ENCODE results near the gene THUMPD1.
"Not testable (repeated sequence)": the region's sequence is repeated elsewhere in the genome, so short reads cannot be mapped to it uniquely, and the experiment has no call there.

The THUMPD1 gene

GRCh38 chr16:20704281-20704680 lies 37.3 kb downstream of the THUMPD1 start:
- H3K4me3 ChIP-seq (ENCODE audit: low read depth, low read length): no peak overlapping the region
- no peak for TF ChIP-seq CTCF (IDR thresholded peaks at IDR 0.05; ENCODE audit: insufficient read depth, low read depth, low read length, missing control alignments)
- DNase-seq (ENCODE audit: low read depth): no peak

DNA sequence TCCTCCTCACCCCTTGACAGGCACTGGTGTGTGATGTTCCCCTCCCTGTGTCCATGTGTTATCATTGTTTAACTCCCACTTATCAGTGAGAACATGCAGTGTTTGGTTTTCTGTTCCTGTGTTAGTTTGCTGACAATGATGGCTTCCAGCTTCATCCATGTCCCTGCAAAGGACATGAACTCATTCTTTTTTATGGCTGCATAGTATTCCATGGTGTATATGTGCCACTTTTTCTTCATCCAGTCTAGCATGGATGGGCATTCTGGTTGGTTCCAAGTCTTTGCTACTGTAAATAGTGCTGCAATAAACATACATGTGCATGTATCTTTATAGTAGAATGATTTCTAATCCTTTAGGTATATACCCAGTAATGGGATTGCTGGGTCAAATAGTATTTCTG lies 39.9 kb downstream of the THUMPD1 start:
- not testable (repeated sequence) for H3K4me3 ChIP-seq (ENCODE audit: low read depth, low read length); DNase-seq (ENCODE audit: low read depth)

DNA sequence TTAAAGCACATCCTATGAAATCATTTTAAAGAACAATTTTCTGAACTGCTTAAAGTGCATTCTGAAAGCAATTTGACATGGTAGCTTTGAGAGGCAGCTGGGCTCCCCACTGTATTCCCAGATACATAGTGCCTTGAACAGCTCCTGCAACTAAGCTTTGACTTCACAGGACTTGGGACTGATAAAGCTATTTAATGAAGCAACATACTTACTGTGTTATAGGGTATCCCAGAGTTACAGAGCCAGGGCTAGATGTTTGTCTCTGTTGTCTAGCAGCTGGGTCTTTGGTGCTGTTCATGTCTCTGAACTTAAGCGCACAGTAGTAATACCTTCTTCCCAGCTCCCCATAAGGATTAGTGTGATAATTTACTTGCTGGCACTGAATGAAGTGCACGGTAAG lies 45.0 kb downstream of the THUMPD1 start:
- no peak for DNase-seq (ENCODE audit: low read depth)
- TF ChIP-seq CTCF (IDR thresholded peaks at IDR 0.05; ENCODE audit: insufficient read depth, low read depth, low read length, missing control alignments): no peak
- H3K4me3 ChIP-seq (ENCODE audit: low read depth, low read length): no peak overlapping the region

DNA sequence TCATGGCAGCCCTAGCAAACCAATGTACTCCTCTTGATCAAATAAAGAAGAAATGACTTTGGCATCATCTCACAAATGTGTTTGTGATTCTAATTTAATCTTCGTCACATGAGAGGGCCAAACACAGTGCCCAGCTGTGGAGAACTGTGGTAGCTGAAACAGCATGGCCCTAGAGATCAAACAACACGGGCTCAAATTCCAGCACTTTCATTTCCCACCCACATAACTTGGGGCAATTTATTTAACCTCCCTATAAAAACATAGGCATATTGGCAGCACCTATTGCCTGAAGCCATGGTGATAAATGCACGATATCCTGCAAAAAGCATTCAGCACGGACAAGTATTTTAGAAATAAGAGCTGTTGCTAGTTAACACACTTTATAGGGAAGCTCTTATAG lies 46.6 kb downstream of the THUMPD1 start:
- H3K4me3 ChIP-seq (ENCODE audit: low read depth, low read length): no peak overlapping the region
- no peak for TF ChIP-seq CTCF (IDR thresholded peaks at IDR 0.05; ENCODE audit: insufficient read depth, low read depth, low read length, missing control alignments)

DNA sequence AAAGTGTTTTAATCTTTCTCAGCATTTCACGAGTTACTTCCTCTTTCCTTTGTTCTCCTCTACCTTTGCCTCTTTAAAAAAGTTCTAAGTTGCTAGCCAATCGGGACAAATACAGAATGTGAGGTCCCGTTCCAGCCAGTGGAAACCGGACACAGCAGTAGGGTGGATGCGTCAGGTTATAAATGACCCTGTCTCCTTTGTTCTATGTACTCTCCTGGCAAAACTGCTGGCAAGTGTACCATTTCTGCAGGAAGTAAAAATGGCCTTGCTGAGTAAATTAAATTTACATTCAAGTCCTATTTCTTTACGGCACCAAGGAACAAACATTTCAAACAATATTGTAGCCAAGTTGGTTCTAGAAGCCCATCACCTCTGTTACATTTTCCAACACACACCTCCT lies 47.5 kb downstream of the THUMPD1 start:
- DNase-seq (ENCODE audit: low read depth); H3K4me3 ChIP-seq (ENCODE audit: low read depth, low read length): not testable (repeated sequence)

More for the DNA sequence above, 46.6 kb downstream of the THUMPD1 start:
- DNase-seq (ENCODE audit: low read depth): no peak

DNA sequence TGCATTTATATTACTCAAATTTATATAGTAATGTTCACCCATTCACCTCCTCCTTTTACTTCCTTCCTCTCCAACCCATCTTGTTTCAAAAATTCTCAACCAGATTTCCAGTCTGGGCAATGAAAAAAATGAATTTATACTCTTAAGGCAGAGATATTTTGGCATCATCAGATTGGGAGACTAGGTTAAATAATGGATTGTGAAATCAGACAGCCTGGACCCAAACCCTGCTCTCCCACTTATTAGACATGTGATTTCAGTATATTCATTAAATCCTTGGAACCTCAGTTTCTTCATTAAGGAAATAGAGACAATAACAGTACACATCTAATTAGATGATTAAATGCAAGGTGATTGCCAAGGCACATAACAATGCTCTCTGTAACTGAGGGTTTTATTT lies 52.0 kb downstream of the THUMPD1 start:
- DNase-seq (ENCODE audit: low read depth): no peak
- H3K4me3 ChIP-seq (ENCODE audit: low read depth, low read length): no peak overlapping the region
- TF ChIP-seq CTCF (IDR thresholded peaks at IDR 0.05; ENCODE audit: insufficient read depth, low read depth, low read length, missing control alignments): no peak

- TF ChIP-seq CTCF (IDR thresholded peaks at IDR 0.05; ENCODE audit: insufficient read depth, low read depth, low read length, missing control alignments): no peak
- DNase-seq (ENCODE audit: low read depth): no peak
- H3K4me3 ChIP-seq (ENCODE audit: low read depth, low read length): no peak overlapping the region
These were observed 57.8 kb downstream of the THUMPD1 start for GRCh38 chr16:20683812-20684211.
